Stimulated activated CD4-positive, alpha-beta T cell treated with anti-CD3 and anti-CD28 coated beads, Interleukin-2, amount 100 ng/mL, for 4 hours (primary cell): ENCODE data around the gene RAB27A.
"Not testable (repeated sequence)": the region's sequence is repeated elsewhere in the genome, so short reads cannot be mapped to it uniquely, and the experiment has no call there.

Experiments used
- DNase-seq: peaks from one replicate; pipeline ENCODE4 v3.0.0-alpha.2; 2020; ENCODE audit warnings: low read depth

RAB27A gene

DNA sequence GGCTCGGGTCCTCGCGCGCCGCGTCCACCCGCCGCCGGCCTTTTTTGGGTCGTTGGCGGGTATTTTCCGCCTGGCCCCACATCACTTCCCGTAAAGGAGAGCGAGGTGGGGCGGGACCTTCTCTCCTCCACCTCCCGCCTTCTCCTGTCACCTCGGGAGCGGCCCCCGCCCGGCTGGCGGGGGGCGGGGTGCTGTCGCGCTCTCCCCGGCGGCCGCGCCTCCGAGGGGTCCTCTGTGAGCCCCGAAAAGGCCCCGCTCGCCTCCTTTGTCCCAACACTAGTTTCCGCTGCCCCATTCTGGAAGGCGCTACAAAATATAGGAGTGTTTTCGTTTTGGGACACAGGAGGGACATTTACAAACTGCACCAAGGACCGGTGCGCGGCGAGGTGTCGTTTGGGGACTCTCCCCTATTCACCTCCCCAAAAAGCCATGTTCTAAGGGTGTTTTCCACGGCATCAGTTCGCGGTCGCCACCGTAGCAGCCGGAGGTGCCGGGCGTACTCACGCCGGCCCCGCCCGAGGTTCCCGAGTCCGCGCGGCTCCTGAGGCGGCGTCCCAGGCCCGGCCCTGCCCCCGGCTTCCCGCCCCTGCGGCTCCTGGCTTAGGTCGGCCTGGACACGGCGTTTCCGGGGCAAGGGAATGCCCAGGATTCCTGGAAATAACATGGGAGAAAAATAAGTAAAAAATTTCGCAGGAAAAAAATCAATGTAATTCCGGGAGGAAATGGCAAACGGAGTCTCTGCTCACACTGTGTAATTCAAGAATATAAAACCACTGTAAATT, at the start of gene RAB27A:
Gene RAB27A (minus strand): TSS at position 68 of the 782 bp plus-strand sequence. CDS start 54,879 bp downstream, outside the sequence.
- peak; percentile 72 for DNase-seq

- DNase-seq: no peak
Observed at GRCh38 chr15:55337160-55337559, 47.5 kb upstream of the RAB27A start.

DNA sequence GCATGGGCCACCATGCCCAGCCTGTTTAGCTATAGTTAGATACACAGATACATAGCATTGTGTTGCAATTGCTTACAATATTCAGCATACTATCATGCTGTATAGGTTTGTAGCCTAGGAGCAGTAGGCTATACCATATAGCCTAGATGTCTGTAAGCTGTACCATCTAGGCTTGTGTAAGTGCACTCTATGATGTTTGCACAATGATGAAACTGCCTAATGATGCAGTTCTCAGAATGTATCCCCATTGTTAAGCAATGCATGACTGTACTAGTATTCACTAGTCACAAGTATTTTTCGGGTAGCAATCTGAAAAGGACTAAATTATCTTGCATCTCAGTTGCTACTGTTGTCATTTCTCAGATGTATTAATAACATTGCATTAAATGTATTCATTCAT, 45.4 kb upstream of the RAB27A start:
- no peak for DNase-seq

- DNase-seq: no peak
Observed at GRCh38 chr15:55334371-55334770, 44.8 kb upstream of the RAB27A start.

DNA sequence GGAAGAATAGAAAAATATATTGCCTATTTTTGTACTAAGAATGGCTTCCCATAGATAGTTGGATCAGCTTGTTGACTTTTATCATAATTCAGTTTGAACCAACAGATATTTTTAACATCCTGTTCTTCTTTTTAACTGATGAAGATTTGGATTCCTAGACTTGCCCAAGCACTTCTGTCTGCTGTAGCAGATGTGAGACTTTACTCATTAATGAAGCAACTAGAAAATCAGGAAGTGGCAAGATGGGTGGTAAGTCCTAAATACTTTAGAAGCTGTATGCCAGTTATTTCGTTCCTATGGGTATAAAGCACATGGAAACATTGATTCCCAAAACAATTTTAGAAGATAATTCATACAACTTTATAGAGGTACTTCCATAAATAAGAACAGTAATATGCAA, 37.8 kb upstream of the RAB27A start:
- DNase-seq: no peak

DNA sequence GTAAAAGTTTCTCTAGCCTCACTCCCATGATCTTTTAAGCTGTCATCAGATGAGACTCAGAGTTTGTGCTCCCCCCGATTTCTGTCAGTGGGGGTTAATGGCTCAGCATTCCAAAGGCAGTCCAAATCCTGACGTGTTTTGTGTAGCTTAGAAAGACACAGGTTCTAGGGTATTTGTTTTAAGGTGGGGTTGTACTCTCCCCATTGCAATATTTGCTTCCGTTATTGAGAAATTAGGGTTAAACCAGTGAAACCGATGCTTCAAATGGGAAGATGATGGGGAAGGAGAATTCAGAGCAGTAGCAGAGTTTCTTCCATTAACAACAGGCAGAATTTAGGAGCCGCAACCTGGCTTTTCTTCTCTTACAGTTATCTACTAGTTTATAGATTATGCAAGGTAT, 32.9 kb upstream of the RAB27A start:
- no peak for DNase-seq

DNA sequence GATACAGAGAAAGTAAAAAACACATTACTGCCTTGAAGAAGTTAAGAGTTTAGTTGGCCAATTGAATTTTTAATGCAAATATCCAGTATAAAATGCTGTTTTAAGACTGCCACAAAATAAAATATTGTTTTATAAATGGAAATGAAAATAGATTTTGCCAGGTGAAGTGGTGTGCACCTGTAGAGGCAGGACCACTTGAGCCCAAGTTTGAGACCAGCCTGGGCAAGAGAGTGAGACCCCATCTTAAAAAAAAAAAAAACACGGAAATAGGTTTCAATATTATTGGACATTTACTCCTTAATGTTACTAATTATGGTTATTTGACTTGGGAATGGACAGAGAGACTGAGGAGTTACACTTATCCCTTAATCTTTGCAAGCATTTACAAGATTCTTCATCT, 31.4 kb upstream of the RAB27A start:
- no peak for DNase-seq

DNA sequence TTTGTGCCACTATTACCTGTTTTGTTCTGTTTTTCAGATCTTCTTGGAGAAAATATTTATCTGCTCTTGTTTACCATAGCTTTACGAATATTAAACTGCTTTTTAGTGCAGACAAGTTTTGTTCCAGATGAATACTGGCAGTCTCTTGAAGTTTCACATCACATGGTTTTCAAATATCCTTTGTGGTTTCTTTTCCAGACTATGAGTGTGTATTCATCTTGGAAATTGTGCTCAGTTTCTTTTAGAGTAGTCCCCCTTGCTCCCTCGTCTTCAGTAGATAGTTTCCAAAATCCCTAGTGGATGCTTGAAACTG, 30.6 kb upstream of the RAB27A start:
- no peak for DNase-seq

- no peak for DNase-seq
Observed at GRCh38 chr15:55319537-55320237, 30.1 kb upstream of the RAB27A start.

DNA sequence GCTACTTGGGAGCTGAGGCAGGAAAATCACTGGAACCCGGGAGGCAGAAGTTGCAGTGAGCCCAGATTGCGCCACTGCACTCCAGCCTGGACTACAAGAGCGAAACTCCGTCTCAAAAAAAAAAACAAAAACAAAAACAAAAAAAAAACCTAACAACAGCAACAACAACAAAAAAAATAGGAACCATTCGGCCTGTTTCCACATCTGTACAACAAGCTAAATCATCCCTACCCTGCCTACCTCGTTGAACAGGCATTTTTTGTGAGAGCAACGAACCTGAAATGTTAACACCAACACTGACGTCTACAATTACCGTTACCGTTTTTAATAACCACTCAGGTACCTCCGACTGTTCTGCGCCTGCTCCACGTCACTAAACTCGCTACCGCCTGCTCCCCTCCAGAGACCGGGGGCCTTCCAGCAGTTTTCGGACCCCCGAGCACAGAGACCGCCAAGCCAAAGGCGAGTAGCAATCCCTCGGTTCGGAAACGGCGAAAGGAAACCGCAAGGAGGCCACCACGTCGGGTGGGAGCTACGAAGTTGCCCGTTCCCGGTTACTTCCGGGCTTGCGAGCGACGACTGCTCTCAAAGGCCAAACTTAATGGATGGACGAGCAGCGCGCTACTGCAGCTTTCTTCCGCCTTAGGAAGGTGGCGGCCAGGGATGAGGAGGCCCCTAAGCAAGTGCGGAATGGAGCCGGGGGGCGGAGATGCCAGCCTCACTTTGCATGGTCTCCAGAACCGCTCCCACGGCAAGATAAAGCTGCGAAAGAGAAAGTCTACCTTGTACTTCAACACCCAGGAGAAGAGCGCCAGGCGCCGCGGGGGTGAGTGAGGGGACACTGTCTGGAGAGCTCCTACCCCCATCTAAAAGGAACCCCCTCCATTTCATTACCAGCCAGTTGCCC, 29.2 kb upstream of the RAB27A start, which contains the start of the genes PIGB and PIGBOS1:
Gene PIGB (plus strand): TSS at position 635 of the 907 bp plus-strand sequence. CDS start 29 bp downstream, at position 664.
Gene PIGBOS1 (minus strand): TSS at position 536 of the 907 bp plus-strand sequence. CDS start 1,331 bp downstream, outside the sequence.
- DNase-seq: peak; percentile 56

DNA sequence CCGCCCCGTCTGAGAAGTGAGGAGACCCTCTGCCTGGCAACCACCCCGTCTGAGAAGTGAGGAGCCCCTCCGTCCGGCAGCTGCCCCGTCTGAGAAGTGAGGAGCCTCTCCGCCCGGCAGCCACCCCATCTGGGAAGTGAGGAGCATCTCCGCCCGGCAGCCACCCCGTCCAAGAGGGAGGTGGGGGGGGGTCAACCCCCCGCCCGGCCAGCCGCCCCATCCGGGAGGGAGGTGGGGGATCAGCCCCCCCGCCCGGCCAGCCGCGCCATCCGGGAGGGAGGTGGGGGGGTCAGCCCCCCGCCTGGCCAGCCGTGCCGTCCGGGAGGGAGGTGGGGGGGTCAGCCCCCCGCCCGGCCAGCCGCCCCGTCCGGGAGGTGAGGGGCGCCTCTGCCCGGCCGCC, 13.2 kb upstream of the RAB27A start:
- not testable (repeated sequence) for DNase-seq

DNA sequence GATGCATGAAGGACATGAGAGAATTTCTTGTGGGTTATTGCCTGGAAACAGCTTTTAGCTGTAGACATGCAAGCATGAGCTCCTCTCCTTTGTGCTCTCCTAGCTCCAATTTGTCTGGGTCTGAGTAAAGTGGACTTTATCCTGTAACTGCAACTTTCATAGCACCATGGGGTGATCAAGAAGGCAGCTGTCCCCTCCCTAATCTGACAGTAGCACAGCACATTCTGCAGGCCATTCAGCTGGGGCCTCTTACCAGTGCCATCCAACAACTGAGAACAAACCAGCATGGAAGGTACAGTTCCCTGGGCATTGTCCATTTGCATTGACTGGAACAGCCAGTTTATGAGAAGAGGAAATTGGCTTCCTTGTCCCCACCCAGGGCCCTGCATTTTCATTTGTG, 7.7 kb upstream of the RAB27A start:
- no peak for DNase-seq

DNA sequence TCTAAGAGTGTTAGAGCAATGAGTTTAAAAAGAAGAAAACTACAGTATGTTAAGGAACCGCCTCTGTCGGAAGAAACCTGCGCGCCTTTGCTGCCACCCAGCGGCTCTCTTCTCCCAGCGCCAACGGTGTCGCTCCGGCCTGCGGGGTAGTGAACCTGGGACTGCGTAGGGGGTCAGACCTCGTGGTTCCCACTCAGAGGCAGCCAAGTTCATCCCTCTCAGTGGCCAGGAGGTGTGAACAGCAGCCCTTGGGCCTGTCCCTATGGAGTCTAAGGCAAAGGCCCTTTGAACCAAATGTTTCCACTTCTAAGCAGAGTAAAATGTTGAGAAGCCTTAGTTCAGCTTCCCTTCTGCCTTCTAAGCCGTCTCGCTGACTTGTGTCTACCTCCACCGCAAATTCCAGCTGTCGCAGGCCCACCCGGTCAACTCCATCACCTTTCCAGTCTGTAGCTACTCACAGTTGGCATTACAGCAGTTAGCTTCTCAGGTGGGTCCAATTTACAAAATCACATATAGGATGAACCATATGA, 980 bp upstream of the RAB27A start:
- DNase-seq: peak; percentile 79

DNA sequence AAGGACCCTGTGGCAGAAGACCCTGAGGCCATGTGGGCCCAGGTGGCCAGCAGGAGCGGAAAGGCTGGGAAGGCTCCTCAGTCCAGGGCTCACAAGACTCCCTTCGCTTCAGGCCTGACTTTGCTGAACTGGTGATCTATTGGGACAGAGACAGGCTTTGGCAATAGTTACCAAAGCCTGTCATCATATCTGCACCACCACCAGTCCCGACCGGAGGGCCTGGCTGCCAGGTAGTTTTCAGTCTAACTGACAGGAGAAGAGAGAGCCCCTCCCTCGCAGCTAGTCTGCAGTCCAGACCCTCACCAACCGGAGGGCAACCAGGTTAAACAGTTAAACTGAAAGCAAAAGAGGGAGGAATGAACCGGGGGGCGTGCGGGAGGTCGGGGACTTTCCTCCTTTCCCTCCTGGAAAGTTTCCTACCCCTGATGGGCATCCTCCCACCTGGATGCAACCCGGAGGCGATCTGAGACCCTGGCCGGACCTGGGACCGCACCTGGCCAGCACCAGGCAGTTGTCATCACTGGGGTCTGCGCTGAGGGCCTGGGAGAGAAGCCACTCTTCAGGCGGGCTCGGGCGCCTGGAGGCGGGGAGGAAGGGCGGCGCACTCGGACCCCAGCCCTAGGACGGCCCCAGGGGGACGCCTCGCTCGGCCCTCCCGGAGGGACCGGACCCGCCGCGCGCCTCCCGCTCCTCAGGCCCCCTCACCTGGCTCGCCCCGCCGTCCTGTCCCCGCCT, 435 bp downstream of the RAB27A start:
- no peak for DNase-seq

- DNase-seq: no peak
Observed at GRCh38 chr15:55288006-55288717, 1.5 kb downstream of the RAB27A start.

DNA sequence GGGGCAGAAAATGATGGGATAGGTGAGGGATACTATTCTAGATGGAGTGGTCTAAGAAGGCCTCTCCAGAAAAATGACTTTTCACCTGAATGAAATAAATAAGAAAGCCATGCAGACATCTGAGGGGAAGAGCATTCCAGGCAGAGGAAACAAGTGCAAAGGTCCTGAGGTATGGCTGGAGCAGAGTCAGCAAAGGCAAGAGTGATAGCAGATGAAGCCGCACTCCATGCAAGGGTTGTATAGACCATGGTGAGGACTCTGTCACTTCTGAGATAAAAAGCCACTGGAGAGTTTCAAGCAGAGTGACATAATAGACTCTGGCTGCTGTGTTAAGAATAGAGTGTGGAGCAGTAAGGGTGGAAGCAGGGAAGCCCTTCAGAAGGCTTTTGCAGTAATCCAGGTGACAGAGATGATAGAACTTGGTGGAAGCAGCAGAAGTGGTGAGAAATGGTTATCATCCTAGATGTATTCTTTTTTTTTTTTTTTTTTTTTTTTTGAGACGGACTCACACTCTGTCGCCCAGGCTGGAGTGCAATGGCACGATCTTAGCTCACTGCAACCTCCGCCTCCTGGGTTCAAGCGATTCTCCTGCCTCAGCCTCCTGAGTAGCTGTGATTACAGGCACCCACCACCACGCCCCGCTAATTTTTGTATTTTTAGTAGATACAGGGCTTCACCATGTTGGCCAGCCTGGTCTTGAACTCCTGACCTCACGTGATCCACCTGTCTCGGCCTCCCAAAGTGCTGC, 3.0 kb downstream of the RAB27A start:
- not testable (repeated sequence) for DNase-seq

DNA sequence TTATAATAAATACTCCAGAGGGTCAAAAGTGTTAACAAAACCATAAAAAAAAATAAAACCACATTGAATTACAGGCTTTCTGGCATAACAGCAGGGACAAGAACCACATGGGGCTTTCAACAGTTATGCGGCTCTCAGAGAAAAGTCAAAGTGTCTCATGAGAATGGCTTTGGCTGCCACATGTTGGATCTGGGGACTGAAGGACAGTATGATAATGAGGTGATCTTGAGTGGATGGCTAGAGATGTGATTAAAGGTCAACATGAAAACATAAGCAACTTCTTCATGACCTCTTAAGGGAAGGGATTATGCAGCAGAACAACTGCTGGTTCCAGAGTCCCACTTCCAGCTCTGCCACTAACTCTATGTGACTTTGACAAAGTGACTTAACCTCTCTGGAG, 5.2 kb downstream of the RAB27A start:
- no peak for DNase-seq

GRCh38 chr15:55283379-55284147, 6.0 kb downstream of the RAB27A start:
- no peak for DNase-seq

DNA sequence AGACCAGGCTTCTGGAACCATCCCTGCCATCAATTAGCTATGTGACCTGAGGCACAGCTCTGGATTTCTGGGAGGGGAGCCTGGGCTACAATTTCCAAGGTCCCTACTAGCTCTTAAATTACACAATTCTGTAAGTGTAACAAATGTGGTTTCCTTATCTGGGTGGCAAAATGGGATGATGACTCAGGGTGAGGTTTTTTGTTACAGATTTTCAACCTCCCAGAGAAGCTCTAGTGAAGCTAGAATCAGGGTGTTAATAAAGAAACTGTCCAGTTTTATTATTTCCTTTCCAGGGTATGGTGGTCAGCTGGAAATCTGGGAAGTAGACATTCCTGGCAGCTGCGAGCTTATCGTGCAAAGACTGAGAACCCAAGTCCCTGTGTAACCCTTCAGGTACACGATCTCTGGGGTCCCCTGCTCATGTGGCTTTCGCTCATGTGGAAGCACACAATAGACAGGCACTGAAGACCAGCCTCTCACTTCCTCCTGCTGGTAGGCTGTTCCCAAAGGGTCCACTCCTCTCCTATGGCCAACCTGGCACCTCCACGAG, 7.3 kb downstream of the RAB27A start:
- no peak for DNase-seq
